Measurements from ENCODE around the gene ZNF808.
"Not testable (repeated sequence)": the region's sequence is repeated elsewhere in the genome, so short reads cannot be mapped to it uniquely, and the experiment has no call there.

ZNF808 gene

DNA sequence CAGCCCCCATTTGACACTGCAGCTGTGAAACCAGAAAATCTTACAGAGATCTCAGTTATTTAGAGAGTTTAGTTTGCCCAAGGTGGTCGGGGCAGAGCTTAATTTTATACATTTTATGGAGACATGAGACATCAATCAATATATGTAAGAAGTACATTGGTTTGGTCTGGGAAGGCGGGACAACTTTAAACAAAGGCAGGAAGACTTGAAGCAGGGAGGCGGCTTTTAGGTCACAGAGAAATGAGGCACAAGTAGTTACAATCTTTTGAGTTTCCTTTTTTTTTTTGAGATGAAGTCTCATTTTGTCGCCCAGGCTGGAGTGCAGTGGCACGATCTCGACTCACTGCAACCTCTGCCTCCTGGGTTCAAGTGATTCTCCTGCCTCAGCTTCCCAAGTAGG is 15.1 kb downstream of the ZNF808 start:
- H3K9me3 Mint-ChIP-seq, DNase-seq, H3K27me3 Mint-ChIP-seq: not testable (repeated sequence)
- peak overlapping the region; percentile 38 to 91 for H3K27ac Mint-ChIP-seq
- peak overlapping the region; percentile 80 to 87 for H3K4me3 Mint-ChIP-seq
- peaks cover 26 to 27% of the 10 kb centered on the region in 2 donors for H3K4me1 Mint-ChIP-seq (ENCODE audit: low read depth in 2 of 2)
- ATAC-seq (replicated peaks) = peak; percentile 11
- H3K36me3 Mint-ChIP-seq (ENCODE audit: insufficient read depth) = peaks cover 39% of the 10 kb centered on the region

DNA sequence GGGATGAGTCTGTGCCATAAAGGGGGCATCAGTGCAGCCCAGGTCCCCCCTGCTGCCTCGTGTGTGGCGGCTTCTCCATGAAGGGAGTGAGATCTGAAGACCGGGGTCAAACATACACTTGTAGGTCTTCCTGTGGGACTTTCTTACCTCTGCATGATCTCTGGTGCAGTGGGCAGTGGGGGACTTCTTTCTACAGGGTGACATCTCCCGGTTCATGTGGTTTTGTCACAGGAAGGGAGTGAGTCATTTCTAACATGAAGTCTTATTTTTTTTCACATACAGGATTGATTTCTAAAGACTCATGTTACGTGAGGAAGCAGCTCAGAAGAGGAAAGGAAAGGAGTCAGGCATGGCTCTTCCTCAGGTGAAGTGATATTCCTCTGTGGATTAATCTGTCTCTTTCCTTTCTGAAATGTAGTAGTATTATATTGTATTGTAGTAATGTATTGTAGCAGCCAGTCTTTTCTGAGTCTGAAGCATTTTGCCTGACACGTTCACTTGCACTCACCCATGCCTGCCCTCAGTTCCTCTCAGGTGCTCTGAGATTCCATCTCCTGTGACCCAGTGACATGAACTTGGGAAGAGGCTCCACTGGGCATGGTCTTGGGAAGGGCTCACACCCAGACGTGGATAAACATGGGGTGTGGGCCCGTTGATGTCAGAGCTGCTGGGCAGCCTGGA is 15.7 kb downstream of the ZNF808 start:
- no peaks in the 10 kb centered on the region for H3K27me3 Mint-ChIP-seq
- DNase-seq = peak; percentile 27 to 36 (median 31)
- H3K4me1 Mint-ChIP-seq (ENCODE audit: low read depth in 2 of 2) = peaks cover 26 to 27% of the 10 kb centered on the region in 2 donors
- peak; percentile 97 for ATAC-seq (replicated peaks)
- H3K4me3 Mint-ChIP-seq = peak overlapping the region; percentile 80 to 87
- H3K9me3 Mint-ChIP-seq = no peaks in the 10 kb centered on the region
- peaks cover 45% of the 10 kb centered on the region for H3K36me3 Mint-ChIP-seq (ENCODE audit: insufficient read depth)
- peak overlapping the region; percentile 38 to 91 for H3K27ac Mint-ChIP-seq

DNA sequence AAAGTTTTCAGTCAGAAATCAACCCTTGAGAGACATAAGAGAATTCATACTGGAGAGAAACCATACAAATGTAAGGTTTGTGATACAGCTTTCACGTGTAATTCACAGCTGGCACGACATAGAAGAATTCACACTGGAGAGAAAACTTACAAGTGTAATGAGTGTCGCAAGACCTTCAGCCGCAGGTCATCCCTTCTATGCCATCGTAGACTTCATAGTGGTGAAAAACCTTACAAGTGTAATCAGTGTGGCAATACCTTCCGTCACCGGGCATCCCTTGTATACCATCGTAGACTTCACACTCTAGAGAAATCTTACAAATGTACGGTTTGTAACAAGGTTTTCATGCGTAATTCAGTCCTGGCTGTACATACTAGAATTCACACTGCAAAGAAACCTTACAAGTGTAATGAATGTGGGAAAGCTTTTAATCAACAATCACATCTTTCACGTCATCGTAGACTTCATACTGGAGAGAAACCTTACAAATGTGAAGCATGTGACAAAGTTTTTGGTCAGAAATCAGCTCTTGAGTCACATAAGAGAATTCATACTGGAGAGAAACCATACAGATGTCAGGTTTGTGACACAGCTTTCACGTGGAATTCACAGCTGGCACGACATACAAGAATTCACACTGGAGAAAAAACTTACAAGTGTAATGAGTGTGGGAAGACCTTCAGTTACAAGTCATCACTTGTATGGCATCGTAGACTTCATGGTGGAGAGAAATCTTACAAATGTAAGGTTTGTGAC is 26.9 kb downstream of the ZNF808 start:
- Mint-ChIP-seq H3K4me3 (no peak overlapping the region), H3K36me3 (ENCODE audit: insufficient read depth) (peaks cover 66% of the 10 kb centered on the region)
- no peak for DNase-seq

DNA sequence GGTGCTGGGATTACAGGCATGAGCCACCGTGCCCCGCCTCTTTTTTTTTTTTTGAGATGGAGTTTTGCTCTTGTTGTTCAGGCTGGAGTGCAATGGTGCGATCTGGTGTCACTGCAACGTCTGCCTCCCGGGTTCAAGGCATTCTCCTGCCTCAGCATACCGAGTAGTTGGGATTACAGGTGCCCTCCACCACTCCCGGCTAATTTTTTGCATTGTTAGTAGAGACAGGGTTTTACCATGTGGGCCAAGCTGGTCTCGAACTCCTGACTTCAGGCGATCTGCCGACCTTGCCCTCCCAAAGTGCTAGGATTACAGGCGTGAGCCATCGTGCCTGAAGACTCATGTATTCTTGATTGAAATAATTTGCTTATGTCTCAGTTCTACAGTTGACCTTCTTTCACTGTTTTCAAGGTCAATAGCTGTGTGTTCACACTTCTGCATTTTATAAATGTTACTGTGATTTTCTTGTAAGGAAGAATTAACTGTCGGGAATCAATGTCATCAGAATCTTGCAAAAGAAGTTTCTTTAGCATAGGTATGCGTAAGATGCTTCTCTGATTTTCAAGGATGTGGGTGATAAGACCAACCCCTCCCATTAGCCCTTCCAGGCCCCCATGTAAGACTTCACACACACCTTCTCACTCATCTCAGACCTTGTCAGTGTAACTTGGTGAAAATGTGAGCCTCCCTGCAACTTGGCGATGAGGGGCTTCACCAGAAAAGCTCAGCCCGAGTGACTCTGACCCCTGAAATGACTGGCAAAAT is 29.9 kb downstream of the ZNF808 start:
- Mint-ChIP-seq H3K4me1 (ENCODE audit: low read depth in 2 of 2) (no peaks in the 10 kb centered on the region), H3K27me3 (no peaks in the 10 kb centered on the region), H3K27ac (peak overlapping the region in 1 of 2 donors; percentile 46), H3K36me3 (ENCODE audit: insufficient read depth) (peaks cover 36% of the 10 kb centered on the region), H3K9me3 (peaks cover 12 to 18% of the 10 kb centered on the region in 2 donors), H3K4me3 (no peak overlapping the region)
- DNase-seq = no peak
- no peak for ATAC-seq (replicated peaks)

More for the DNA sequence above, 26.9 kb downstream of the ZNF808 start:
- Mint-ChIP-seq H3K4me1 (ENCODE audit: low read depth in 2 of 2) (peaks cover 0 to 7% of the 10 kb centered on the region in 2 donors), H3K9me3 (peaks cover 12 to 24% of the 10 kb centered on the region in 2 donors), H3K27ac (no peak overlapping the region), H3K27me3 (no peaks in the 10 kb centered on the region)
- ATAC-seq (replicated peaks) = no peak

DNA sequence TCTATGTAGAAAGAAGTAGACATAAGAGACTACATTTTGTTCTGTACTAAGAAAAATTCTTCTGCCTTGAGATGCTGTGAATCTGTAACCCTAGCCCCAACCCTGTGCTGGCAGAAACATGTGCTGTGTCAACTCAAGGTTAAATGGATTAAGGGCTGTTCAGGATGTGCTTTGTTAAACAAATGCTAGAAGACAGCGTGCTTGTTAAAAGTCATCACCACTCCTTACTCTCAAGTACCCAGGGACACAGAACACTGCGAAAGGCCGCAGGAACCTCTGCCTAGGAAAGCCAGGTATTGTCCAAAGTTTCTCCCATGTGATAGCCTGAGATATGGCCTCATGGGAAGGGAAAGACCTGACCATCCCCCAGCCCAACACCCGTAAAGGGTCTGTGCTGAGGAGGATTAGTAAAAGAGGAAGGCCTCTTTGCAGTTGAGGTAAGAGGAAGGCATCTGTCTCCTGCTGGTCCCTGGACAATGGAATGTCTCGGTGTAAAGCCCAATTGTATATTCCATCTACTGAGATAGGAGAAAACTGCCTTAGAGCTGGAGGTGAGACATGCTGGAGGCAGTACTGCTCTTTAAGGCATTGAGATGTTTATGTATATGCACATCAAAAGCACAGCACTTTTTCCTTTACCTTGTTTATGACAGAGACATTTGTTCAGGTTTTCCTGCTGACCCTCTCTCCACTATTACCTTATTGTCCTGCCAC is 31.4 kb downstream of the ZNF808 start:
- H3K27ac Mint-ChIP-seq; ATAC-seq (replicated peaks); DNase-seq; H3K4me1 Mint-ChIP-seq (ENCODE audit: low read depth in 2 of 2); H3K27me3 Mint-ChIP-seq; H3K4me3 Mint-ChIP-seq: not testable (repeated sequence)
- H3K36me3 Mint-ChIP-seq (ENCODE audit: insufficient read depth) = peaks cover 21% of the 10 kb centered on the region
- H3K9me3 Mint-ChIP-seq = peaks cover 8 to 15% of the 10 kb centered on the region in 2 donors

DNA sequence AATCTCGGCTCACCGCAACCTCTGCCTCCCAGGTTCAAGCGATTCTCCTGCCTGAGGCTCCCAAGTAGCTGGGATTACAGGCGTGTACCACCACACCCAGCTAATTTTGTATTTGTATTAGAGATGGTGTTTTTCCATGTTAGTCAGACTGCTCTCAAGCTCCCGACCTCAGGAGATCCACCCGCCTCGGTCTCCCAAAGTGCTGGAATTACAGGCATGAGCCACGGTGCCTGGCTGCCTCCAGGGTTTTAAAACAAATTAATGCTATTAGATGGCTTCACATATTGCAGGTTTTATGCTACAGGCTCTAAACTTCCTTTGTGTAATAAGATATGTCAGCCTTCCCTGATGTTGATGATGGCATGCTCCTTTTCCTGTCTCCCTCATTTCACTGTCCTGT is 34.1 kb downstream of the ZNF808 start:
- not testable (repeated sequence) for H3K4me3 Mint-ChIP-seq; H3K36me3 Mint-ChIP-seq (ENCODE audit: insufficient read depth); DNase-seq; ATAC-seq (replicated peaks); H3K9me3 Mint-ChIP-seq; H3K27ac Mint-ChIP-seq; H3K4me1 Mint-ChIP-seq (ENCODE audit: low read depth in 2 of 2); H3K27me3 Mint-ChIP-seq

DNA sequence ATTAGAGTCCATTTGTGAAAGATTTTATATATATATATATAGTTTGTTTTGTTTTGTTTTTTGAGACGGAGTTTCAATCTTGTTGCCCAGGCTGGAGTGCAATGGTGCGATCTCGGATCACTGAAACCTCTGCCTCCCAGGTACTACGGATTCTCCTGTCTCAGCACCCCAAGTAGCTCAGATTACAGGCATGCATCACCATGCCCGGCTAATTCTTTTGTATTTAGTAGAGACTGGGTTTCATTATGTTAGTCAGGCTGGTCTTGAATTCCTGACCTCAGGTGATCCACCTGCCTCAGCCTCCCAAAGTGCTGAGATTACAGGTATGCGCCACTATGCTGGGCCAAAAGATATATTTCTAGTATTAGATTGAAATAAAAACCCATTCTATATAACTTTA is 38.7 kb downstream of the ZNF808 start:
- ATAC-seq (replicated peaks) (no peak), DNase-seq (no peak)
- H3K27ac Mint-ChIP-seq = no peak overlapping the region
- no peak overlapping the region for H3K4me3 Mint-ChIP-seq
- H3K36me3 Mint-ChIP-seq (ENCODE audit: insufficient read depth) = peaks cover 10% of the 10 kb centered on the region
- H3K27me3 Mint-ChIP-seq = no peaks in the 10 kb centered on the region
- no peaks in the 10 kb centered on the region for H3K9me3 Mint-ChIP-seq
- H3K4me1 Mint-ChIP-seq (ENCODE audit: low read depth in 2 of 2) = peaks cover 7 to 11% of the 10 kb centered on the region in 2 donors

DNA sequence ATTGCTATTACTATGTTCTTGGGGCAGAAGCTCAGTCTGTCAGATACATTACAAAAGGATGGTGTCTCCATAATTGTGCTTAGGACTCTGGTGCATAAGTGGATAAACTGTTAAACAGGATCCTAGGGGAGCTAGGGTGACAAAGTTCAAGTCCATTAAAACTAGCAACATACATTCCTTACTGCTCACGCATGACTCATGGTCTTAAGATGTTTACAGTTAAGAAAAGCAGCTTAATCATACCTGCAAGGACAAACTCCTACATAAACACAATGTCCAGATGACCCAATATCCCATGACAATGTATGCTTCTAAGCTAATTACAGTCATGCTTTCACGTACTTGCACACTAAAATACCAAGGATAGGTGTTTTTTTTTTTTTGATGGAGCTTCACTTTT is 39.1 kb downstream of the ZNF808 start:
- no peak overlapping the region for H3K4me3 Mint-ChIP-seq
- peaks cover 11 to 16% of the 10 kb centered on the region in 2 donors for H3K4me1 Mint-ChIP-seq (ENCODE audit: low read depth in 2 of 2)
- DNase-seq = no peak
- ATAC-seq (replicated peaks) = no peak
- no peaks in the 10 kb centered on the region for H3K27me3 Mint-ChIP-seq
- peaks cover 10% of the 10 kb centered on the region for H3K36me3 Mint-ChIP-seq (ENCODE audit: insufficient read depth)
- no peak overlapping the region for H3K27ac Mint-ChIP-seq
- no peaks in the 10 kb centered on the region for H3K9me3 Mint-ChIP-seq

DNA sequence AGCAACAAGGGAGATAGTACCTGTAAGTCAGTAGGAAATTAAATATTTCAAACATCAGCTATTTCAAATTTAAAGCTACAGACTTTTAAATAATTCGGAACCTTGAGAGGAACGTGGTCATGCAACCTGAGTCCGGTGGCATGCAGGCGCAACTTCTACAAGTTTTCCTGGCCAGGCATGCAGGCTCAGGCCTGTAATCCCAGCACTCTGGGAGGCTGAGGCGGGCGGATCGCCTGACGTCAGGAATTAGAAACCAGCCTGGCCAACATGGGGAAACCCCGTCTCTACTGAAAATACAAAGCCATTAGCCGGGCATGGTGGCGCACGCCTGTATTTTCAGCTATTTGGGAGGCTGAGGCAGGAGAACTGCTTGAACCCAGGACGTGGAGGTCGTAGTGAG is 40.5 kb downstream of the ZNF808 start:
- H3K9me3 Mint-ChIP-seq = no peaks in the 10 kb centered on the region
- no peak overlapping the region for H3K4me3 Mint-ChIP-seq
- DNase-seq (no peak), ATAC-seq (replicated peaks) (no peak)
- H3K27me3 Mint-ChIP-seq = no peaks in the 10 kb centered on the region
- peaks cover 16 to 23% of the 10 kb centered on the region in 2 donors for H3K4me1 Mint-ChIP-seq (ENCODE audit: low read depth in 2 of 2)
- no peak overlapping the region for H3K27ac Mint-ChIP-seq
- H3K36me3 Mint-ChIP-seq (ENCODE audit: insufficient read depth) = peaks cover 18% of the 10 kb centered on the region

DNA sequence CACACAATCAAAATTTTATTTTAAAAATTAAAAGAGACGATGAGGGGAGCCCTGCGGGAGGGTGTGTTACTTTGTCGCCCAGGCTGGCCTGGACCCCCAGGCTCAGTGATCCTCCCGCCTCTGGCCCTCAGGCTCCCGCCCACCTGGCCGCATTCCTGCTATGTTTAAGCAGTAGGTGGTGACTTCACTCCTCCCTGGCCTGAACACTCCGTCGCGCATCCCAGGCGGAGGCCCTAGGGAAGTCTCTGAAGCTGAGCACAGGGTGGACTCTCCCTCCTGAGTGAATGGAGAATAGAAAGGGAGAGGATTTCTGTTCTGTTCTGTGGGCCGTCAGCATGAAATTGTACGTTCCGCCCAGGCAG is 42.2 kb downstream of the ZNF808 start:
- Mint-ChIP-seq H3K36me3 (ENCODE audit: insufficient read depth) (peaks cover 25% of the 10 kb centered on the region), H3K4me3 (peak overlapping the region; percentile 91 to 96), H3K4me1 (ENCODE audit: low read depth in 2 of 2) (peaks cover 21 to 38% of the 10 kb centered on the region in 2 donors), H3K27ac (peak overlapping the region; percentile 92 to 96)
- not testable (repeated sequence) for H3K27me3 Mint-ChIP-seq, H3K9me3 Mint-ChIP-seq, DNase-seq
- peak; percentile 6 for ATAC-seq (replicated peaks)

DNA sequence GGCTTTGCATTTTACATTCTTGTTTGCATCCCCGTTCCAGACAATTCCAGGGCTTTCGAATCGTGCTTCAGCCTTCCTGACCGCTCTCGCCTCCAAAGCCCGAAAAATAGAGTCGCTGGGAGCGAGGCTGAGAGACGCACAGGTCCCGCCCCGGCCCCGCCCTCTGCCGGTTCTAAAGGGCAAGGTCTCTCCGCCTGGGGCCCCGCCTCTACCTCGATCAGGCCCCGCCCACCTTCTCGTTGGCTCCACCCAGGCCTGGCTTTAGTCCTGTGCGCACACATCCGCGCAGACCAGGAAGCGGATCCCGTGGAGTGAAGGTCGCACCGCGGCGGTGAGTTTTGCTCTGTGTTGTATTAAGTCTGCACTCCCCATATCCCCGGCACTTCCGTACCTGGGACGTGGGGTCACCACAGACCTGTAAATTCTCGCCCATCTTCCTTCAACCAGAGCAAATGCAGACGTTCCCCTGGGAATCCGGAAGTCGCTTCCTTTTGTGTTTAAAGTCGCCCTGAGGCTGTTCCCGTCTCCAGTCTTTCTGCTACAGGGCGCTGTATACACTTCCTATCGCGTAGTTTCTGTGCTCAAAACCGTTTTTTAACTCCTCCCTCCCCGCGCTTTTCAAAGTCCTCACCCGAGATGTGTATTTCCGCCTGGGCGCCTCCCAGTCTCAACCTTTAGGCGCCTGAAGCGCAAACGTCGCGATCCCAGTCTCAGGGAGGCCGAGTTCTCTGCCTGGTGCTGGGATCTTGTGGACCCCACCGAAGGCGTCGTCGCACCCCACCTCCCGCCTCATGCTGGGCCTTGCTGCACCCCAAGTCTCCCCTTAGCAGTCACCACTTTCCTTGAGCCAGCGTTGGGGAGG is 42.8 kb downstream of the ZNF808 start, which contains the start of gene ZNF701:
Gene ZNF701 (plus strand): TSS at position 288 of the 862 bp plus-strand sequence. CDS start 3,861 bp downstream, outside the sequence.
- Mint-ChIP-seq H3K36me3 (ENCODE audit: insufficient read depth) (peaks cover 25% of the 10 kb centered on the region), H3K4me3 (peak within 1 kb of the TSS; percentile 91 to 96), H3K4me1 (ENCODE audit: low read depth in 2 of 2) (peaks cover 21 to 38% of the 10 kb centered on the region in 2 donors), H3K27ac (peak within 1 kb of the TSS; percentile 92 to 96), H3K27me3 (no peaks in the 10 kb centered on the region), H3K9me3 (no peaks in the 10 kb centered on the region)
- ATAC-seq (replicated peaks) (peak; percentile 95), DNase-seq (peak; percentile 96 to 99 (median 97))

DNA sequence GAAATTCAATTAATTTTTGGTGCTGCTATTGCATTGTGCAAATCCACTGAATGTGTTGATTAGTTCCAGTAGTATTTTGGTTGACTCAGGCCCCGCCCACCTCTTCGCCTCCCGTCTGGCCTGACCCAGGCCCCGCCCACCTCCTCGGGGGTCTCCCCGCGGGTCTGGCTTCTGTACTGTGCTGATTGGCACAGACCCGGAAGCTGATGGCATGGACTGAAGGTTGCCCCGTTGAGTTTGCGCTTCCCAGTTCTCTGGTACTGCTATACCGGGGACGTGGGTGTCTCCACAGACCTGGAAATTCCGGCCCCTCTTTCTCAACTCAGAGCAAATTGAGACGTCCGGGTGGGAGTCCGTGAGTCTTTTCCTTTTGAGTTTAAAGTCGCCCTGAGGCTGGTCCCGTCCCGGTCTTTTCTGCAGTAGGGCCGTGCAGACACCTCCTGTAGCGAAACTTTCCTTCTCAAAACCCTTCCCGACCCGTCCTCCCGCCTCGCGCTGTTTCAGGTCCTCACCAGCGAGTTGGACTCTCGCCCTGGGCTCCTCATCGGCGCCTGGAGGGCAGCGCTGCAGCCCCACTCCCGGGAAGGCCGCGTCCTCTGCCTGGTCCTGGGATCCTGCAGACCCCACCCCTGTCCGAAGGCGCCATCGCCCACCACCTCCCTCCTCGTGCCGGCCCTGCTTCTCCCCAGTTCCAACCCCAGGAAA is 57.4 kb downstream of the ZNF808 start:
- no peak for ATAC-seq (replicated peaks)
- no peak overlapping the region for H3K27ac Mint-ChIP-seq
- no peaks in the 10 kb centered on the region for H3K27me3 Mint-ChIP-seq
- peaks cover 0 to 9% of the 10 kb centered on the region in 2 donors for H3K9me3 Mint-ChIP-seq
- H3K4me1 Mint-ChIP-seq (ENCODE audit: low read depth in 2 of 2) = peaks cover 0 to 5% of the 10 kb centered on the region in 2 donors
- no peak for DNase-seq
- no peak overlapping the region for H3K4me3 Mint-ChIP-seq
- H3K36me3 Mint-ChIP-seq (ENCODE audit: insufficient read depth) = peaks cover 44% of the 10 kb centered on the region
